OCI-LY7 (cell line): ENCODE results near the gene CCNG2. TPM values are rescaled to one million over a fixed set of nuclear protein-coding genes. Genes with fewer than 3 reads are reported as not detected.

Experiments used
- BruUV-seq: library from RNA; stranded (reverse); fragments of 400-500 nt; replicated peaks from 2 replicates; lab custom pipeline; 2021; lab: Mats Ljungman, UMichigan
- CTCF ChIA-PET: fragments of 300-600 bp; sonication (Branson Sonifier 250); formaldehyde crosslinking; loops from one replicate; lab custom pipeline; 2022; ENCODE audit warnings: antibody characterized with exemption; ENCODE audit not compliant: unreplicated experiment; lab: Charles Lee
- POLR2A ChIA-PET: fragments of 300-600 bp; sonication (Branson Sonifier 250); formaldehyde crosslinking; loops from one replicate; lab custom pipeline; 2022; ENCODE audit warnings: antibody characterized with exemption; lab: Charles Lee
- DNase-seq: peaks from one replicate; pipeline ENCODE4 v3.0.0-alpha.2; 2015; ENCODE audit warnings: low spot score
- H2AFZ ChIP-seq: fragments of 200-600 bp; sonication (generic), shearing (Covaris generic); 2 replicates; pipeline ENCODE4 v1.6.1; 2014; ENCODE audit warnings: mild to moderate bottlenecking, antibody characterized with exemption, low read length, moderate library complexity
- H3K27ac ChIP-seq: fragments of 200-600 bp; sonication (generic); 2 replicates; pipeline ENCODE4 v1.5.1; 2014; ENCODE audit warnings: mixed run types, low read depth, mild to moderate bottlenecking, moderate library complexity, low read length, inconsistent platforms; ENCODE audit not compliant: poor library complexity, severe bottlenecking
- H3K36me3 ChIP-seq: fragments of 200-600 bp; sonication (generic); 2 replicates; pipeline ENCODE4 v1.6.1; 2014; ENCODE audit warnings: mild to moderate bottlenecking, antibody characterized with exemption, low read length, moderate library complexity, mixed read lengths; ENCODE audit not compliant: insufficient read depth
- H3K4me1 ChIP-seq: fragments of 200-600 bp; sonication (generic); 2 replicates; pipeline ENCODE4 v1.5.1; 2014; ENCODE audit warnings: mild to moderate bottlenecking, low read length; ENCODE audit not compliant: insufficient read depth, poor library complexity, severe bottlenecking
- H3K4me2 ChIP-seq: fragments of 200-600 bp; sonication (generic); 2 replicates; pipeline ENCODE4 v1.6.1; 2014; ENCODE audit warnings: mild to moderate bottlenecking, low read length
- H3K4me3 ChIP-seq: fragments of 200-600 bp; sonication (generic); 2 replicates; pipeline ENCODE4 v1.5.1; 2014; ENCODE audit warnings: mild to moderate bottlenecking, low read depth, low read length; ENCODE audit not compliant: poor library complexity, severe bottlenecking
- H3K79me2 ChIP-seq: fragments of 200-600 bp; sonication (generic); 2 replicates; pipeline ENCODE4 v1.6.1; 2016; ENCODE audit warnings: low read depth, mild to moderate bottlenecking, low read length, moderate library complexity, mixed read lengths; ENCODE audit not compliant: insufficient read depth
- H3K9me2 ChIP-seq: fragments of 200-600 bp; sonication (generic); 2 replicates; pipeline ENCODE4 v1.6.1; 2016; ENCODE audit warnings: mild to moderate bottlenecking, low read length, mixed read lengths; ENCODE audit not compliant: insufficient read depth
- H3K9me3 ChIP-seq: fragments of 200-600 bp; sonication (generic); 2 replicates; pipeline ENCODE4 v1.6.1; 2014; ENCODE audit warnings: mild to moderate bottlenecking, mixed run types, low read length, mixed read lengths
- H4K20me1 ChIP-seq: fragments of 200-600 bp; sonication (generic); 2 replicates; pipeline ENCODE4 v1.6.1; 2014; ENCODE audit warnings: mild to moderate bottlenecking, antibody characterized with exemption, low read length, moderate library complexity, mixed read lengths; ENCODE audit not compliant: insufficient read depth
- EZH2phosphoT487 ChIP-seq: fragments of 200-600 bp; sonication (generic); IDR thresholded peaks from 2 replicates; pipeline ENCODE4 v1.6.1; 2018; ENCODE audit warnings: low read depth, borderline replicate concordance, mild to moderate bottlenecking, mixed run types, antibody characterized with exemption, low read length, moderate library complexity, mixed read lengths
- intact Hi-C: fragments of 100-400 bp; cut with micrococcal nuclease; formaldehyde crosslinking; loops from one replicate; pipeline ENCODE4 v1.10.0; 2022; ENCODE audit not compliant: unreplicated experiment
- total RNA-seq, 2 experiments: library from RNA; depleted of rRNA in 1 of 2; stranded (reverse); fragments of >200 nt in 1 of 2; shearing (Covaris generic) in 1 of 2; gene quantifications; 2 replicates each; pipeline ENCODE4 v1.2.3, GENCODE V29; 2014 to 2022
- TF ChIP-seq, protein P1 (sequence below): fragments of 200-600 bp; sonication (generic); conservative IDR thresholded peaks from 2 replicates; pipeline ENCODE4 v1.5.1; 2014; ENCODE audit warnings: mild to moderate bottlenecking, antibody characterized with exemption, low read length, moderate library complexity, mixed read lengths

Gene CCNG2
- total RNA-seq, 2 experiments from 2014 or later, result 16.6 to 87.4 TPM

DNA sequence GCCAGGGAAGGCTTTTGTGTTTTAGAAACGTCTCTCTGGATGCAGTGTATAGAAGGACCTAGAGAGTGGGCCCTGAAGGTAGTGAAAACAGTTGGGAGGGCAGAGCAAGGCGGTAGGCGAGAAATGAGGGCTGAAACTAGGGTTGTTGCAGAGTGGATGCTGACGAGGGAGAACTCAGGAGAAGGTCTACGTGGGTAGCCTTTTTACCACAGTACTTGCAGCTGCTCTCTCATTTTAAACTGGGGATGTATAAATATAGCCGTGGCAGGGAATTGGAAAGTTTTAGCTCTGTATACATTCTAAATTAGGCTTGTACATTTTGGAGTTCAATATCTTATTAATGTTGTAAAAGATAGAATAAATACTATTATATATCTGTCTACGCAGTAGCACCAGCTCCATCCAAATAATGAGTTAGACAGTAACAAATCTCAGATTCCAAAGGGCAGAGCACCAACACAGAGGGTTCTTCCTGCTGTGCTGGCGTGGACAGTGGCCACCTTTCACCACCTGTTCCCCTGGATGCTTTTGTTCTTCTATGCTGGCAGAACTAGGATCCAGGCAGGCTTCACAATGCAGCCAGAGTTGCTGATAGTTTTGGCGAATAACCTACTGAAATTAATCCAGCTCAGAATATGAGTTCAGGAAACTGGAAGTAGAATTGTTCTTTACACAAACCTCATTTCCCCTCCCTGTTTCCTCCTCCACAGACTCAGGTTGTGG lies 31.7 kb downstream of the CCNG2 start:
- no peak overlapping the region for H3K4me2 ChIP-seq
- H3K79me2 ChIP-seq, result no peaks in the 10 kb centered on the region
- H3K27ac ChIP-seq, result no peak overlapping the region
- H3K9me3 ChIP-seq, result no peaks in the 10 kb centered on the region
- no peaks in the 10 kb centered on the region for H4K20me1 ChIP-seq
- ChIA-PET CTCF (no interaction called here), POLR2A (interaction anchor here (1.0 to 3.2 kb wide), 7 partner anchors 9 to 117 kb away, joined by 3 to 11 read pairs (median 3); no protein-coding TSS in a partner anchor)
- no peak overlapping the region for H3K4me3 ChIP-seq
- DNase-seq, result no peak
- TF ChIP-seq EZH2phosphoT487, result no peak
- TF ChIP-seq, protein P1, sequence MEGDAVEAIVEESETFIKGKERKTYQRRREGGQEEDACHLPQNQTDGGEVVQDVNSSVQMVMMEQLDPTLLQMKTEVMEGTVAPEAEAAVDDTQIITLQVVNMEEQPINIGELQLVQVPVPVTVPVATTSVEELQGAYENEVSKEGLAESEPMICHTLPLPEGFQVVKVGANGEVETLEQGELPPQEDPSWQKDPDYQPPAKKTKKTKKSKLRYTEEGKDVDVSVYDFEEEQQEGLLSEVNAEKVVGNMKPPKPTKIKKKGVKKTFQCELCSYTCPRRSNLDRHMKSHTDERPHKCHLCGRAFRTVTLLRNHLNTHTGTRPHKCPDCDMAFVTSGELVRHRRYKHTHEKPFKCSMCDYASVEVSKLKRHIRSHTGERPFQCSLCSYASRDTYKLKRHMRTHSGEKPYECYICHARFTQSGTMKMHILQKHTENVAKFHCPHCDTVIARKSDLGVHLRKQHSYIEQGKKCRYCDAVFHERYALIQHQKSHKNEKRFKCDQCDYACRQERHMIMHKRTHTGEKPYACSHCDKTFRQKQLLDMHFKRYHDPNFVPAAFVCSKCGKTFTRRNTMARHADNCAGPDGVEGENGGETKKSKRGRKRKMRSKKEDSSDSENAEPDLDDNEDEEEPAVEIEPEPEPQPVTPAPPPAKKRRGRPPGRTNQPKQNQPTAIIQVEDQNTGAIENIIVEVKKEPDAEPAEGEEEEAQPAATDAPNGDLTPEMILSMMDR, result no peak
- H3K9me2 ChIP-seq, result no peaks in the 10 kb centered on the region
- intact Hi-C loops, result no loop called here
- no TSS peak for BruUV-seq
- peaks cover 8% of the 10 kb centered on the region for H3K4me1 ChIP-seq
- no peaks in the 10 kb centered on the region for H3K36me3 ChIP-seq
- H2AFZ ChIP-seq, result no peak overlapping the region

DNA sequence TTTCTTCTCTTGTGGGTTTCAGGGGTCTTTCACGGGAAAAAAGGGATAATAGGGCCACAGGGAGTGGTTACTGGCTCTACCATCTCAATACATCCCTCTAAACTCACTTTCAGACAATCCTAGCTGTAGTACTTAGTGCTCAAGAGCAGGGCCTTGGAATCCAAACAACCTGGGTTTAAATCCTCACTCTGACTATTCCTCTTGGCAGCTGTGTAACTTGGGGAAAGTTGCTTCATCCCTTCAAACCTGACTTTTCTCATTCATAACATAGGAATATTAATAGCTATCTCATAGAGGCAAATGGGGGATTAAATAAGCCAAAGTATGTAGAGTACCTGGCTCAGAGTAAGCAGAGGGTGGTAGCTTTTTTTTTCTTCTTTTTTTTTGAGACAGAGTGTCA lies 32.4 kb downstream of the CCNG2 start:
- Histone ChIP-seq H3K27ac (no peak overlapping the region), H2AFZ (no peak overlapping the region), H3K36me3 (no peaks in the 10 kb centered on the region), H3K9me3 (no peaks in the 10 kb centered on the region), H3K4me1 (peaks cover 13% of the 10 kb centered on the region), H3K4me2 (no peak overlapping the region), H3K9me2 (no peaks in the 10 kb centered on the region), H3K79me2 (no peaks in the 10 kb centered on the region), H4K20me1 (no peaks in the 10 kb centered on the region), H3K4me3 (no peak overlapping the region)
- DNase-seq, result no peak
- ChIA-PET POLR2A (interaction anchor here (1.0 to 3.2 kb wide), 7 partner anchors 9 to 117 kb away, joined by 3 to 11 read pairs (median 3); no protein-coding TSS in a partner anchor), CTCF (interaction anchor here (1.3 kb wide), 2 partner anchors 9 to 11 kb away, joined by 3 to 4 read pairs; no protein-coding TSS in a partner anchor)
- intact Hi-C loops, result no loop called here
- TF ChIP-seq, protein P1, result no peak
- no peak for TF ChIP-seq EZH2phosphoT487
- no TSS peak for BruUV-seq

DNA sequence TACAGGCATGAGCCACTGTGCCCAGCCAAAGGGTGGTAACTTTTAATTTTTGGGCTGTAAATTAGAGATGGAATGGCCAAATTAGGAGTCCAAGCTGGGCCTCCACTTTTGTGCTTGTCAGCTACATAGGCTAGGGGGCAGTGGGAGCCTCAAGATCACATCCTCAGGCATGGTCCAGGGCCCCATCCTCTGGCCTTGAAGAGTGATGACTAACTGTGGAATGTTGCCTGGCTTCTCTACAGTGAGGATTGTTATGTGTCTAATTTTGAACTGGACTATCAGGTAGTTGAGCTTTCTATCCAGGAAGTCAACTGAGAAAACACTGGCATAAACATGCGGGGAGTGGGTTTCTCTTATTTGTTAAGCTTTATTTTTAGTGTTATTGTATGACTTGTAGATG lies 33.0 kb downstream of the CCNG2 start:
- peaks cover 13% of the 10 kb centered on the region for H3K4me1 ChIP-seq
- DNase-seq, result no peak
- no peaks in the 10 kb centered on the region for H3K36me3 ChIP-seq
- H3K4me3 ChIP-seq, result no peak overlapping the region
- no peak for TF ChIP-seq EZH2phosphoT487
- TF ChIP-seq, protein P1, result no peak
- no peaks in the 10 kb centered on the region for H3K9me2 ChIP-seq
- no peaks in the 10 kb centered on the region for H3K9me3 ChIP-seq
- intact Hi-C loops, result no loop called here
- no peak overlapping the region for H3K4me2 ChIP-seq
- H4K20me1 ChIP-seq, result no peaks in the 10 kb centered on the region
- ChIA-PET POLR2A (interaction anchor here (1.1 to 3.2 kb wide), 6 partner anchors 8 to 17 kb away, joined by 3 to 11 read pairs (median 6); no protein-coding TSS in a partner anchor), CTCF (interaction anchor here (1.3 kb wide), 2 partner anchors 10 to 11 kb away, joined by 3 to 4 read pairs; no protein-coding TSS in a partner anchor)
- no TSS peak for BruUV-seq
- no peaks in the 10 kb centered on the region for H3K79me2 ChIP-seq
- no peak overlapping the region for H3K27ac ChIP-seq
- H2AFZ ChIP-seq, result no peak overlapping the region
